Mesenchymal stem cell (in vitro differentiated cells and primary cell): ENCODE data around the gene ORC1.

Experiments
- DNase-seq: peaks from one replicate; pipeline ENCODE4 v3.0.0-alpha.2; 2013
- H2AFZ ChIP-seq: one replicate; pipeline ENCODE4 v1.6.1; 2013; ENCODE audit warnings: low read depth, mild to moderate bottlenecking, control low read depth, inconsistent platforms, low read length, moderate library complexity
- H2AK5ac ChIP-seq: 2 replicates; pipeline ENCODE4 v1.6.1; 2013; ENCODE audit warnings: low read length, moderate library complexity, mild to moderate bottlenecking, inconsistent platforms; ENCODE audit not compliant: severe bottlenecking
- H2BK120ac ChIP-seq: one replicate; pipeline ENCODE4 v1.6.1; 2013; ENCODE audit warnings: low read depth, mild to moderate bottlenecking, inconsistent platforms, low read length, moderate library complexity
- H2BK12ac ChIP-seq, 2 experiments: one replicate each; pipeline ENCODE4 v1.6.1; 2013; ENCODE audit warnings: inconsistent platforms in 2 of 2, low read length in 2 of 2, mild to moderate bottlenecking in 2 of 2, moderate library complexity in 2 of 2, control low read depth in 1 of 2
- H2BK15ac ChIP-seq: one replicate; pipeline ENCODE4 v1.6.1; 2013; ENCODE audit warnings: mild to moderate bottlenecking, low read depth, inconsistent platforms; ENCODE audit not compliant: poor library complexity, severe bottlenecking
- H2BK5ac ChIP-seq: 2 replicates; pipeline ENCODE4 v1.6.1; 2013; ENCODE audit warnings: low read depth, mild to moderate bottlenecking, low read length, control low read depth, inconsistent platforms; ENCODE audit not compliant: poor library complexity, severe bottlenecking
- H3K14ac ChIP-seq, 2 experiments: one replicate each; pipeline ENCODE4 v1.6.1; 2013; ENCODE audit warnings: inconsistent platforms in 2 of 2, low read length in 2 of 2, control low read depth in 1 of 2, mild to moderate bottlenecking in 1 of 2, moderate library complexity in 1 of 2
- H3K18ac ChIP-seq, 2 experiments: one replicate each; pipeline ENCODE4 v1.6.1; 2013; ENCODE audit warnings: inconsistent platforms in 2 of 2, low read length in 2 of 2, control low read depth in 1 of 2, low read depth in 1 of 2, mild to moderate bottlenecking in 1 of 2
- H3K23ac ChIP-seq, 2 experiments: one replicate each; pipeline ENCODE4 v1.6.1; 2013; ENCODE audit warnings: inconsistent platforms in 2 of 2, low read length in 2 of 2, mild to moderate bottlenecking in 2 of 2, moderate library complexity in 2 of 2, control low read depth in 1 of 2
- H3K27ac ChIP-seq: 2 replicates; pipeline ENCODE4 v1.5.1; 2013; ENCODE audit warnings: mild to moderate bottlenecking, moderate library complexity, low read length, control low read depth, inconsistent platforms; ENCODE audit not compliant: poor library complexity, severe bottlenecking
- H3K27me3 ChIP-seq, 2 experiments: 2 replicates each; pipeline versions ENCODE4 v1.6.1 to v1.7.0; 2013; ENCODE audit warnings: low read length in 2 of 2, mild to moderate bottlenecking in 2 of 2, moderate library complexity in 2 of 2, control low read depth in 1 of 2, inconsistent platforms in 1 of 2; ENCODE audit not compliant: control insufficient read depth in 1 of 2, insufficient read depth in 1 of 2
- H3K36me3 ChIP-seq, 2 experiments: 2 replicates each; pipeline versions ENCODE4 v1.6.1 to v1.7.0; 2013; ENCODE audit warnings: low read length in 2 of 2, control low read depth in 1 of 2, inconsistent platforms in 1 of 2, low read depth in 1 of 2, mild to moderate bottlenecking in 1 of 2; ENCODE audit not compliant: insufficient read depth in 2 of 2, control insufficient read depth in 1 of 2
- H3K4ac ChIP-seq, 2 experiments: one replicate each; pipeline ENCODE4 v1.6.1; 2013; ENCODE audit warnings: inconsistent platforms in 2 of 2, low read length in 2 of 2, mild to moderate bottlenecking in 2 of 2, moderate library complexity in 2 of 2, control low read depth in 1 of 2, low read depth in 1 of 2
- H3K4me1 ChIP-seq: 2 replicates; pipeline ENCODE4 v1.6.1; 2013; ENCODE audit warnings: low read depth, low read length, control low read depth; ENCODE audit not compliant: control insufficient read depth, insufficient read depth
- H3K4me2 ChIP-seq: 2 replicates; pipeline ENCODE4 v1.6.1; 2013; ENCODE audit warnings: low read length, mild to moderate bottlenecking, inconsistent platforms; ENCODE audit not compliant: poor library complexity, severe bottlenecking
- H3K4me3 ChIP-seq, 2 experiments: 2 replicates each; pipeline versions ENCODE4 v1.5.1 to v1.7.0; 2013; ENCODE audit warnings: low read length in 2 of 2, mild to moderate bottlenecking in 2 of 2, control low read depth in 1 of 2, low read depth in 1 of 2; ENCODE audit not compliant: insufficient read depth in 1 of 2
- H3K79me1 ChIP-seq: replicated peaks from 2 replicates; pipeline ENCODE4 v1.6.1; 2013; ENCODE audit warnings: mild to moderate bottlenecking, control low read depth, low read length, inconsistent platforms; ENCODE audit not compliant: poor library complexity, severe bottlenecking
- H3K9ac ChIP-seq: 2 replicates; pipeline ENCODE4 v1.7.0; 2013; ENCODE audit warnings: mild to moderate bottlenecking, low read length, moderate library complexity
- H3K9me3 ChIP-seq: 2 replicates; pipeline ENCODE4 v1.7.0; 2013; ENCODE audit warnings: mild to moderate bottlenecking, low read length; ENCODE audit not compliant: control insufficient read depth
- H4K8ac ChIP-seq: one replicate; pipeline ENCODE4 v1.6.1; 2013; ENCODE audit warnings: inconsistent platforms, mild to moderate bottlenecking, low read length, moderate library complexity
- H4K91ac ChIP-seq: one replicate; pipeline ENCODE4 v1.6.1; 2013; ENCODE audit warnings: mild to moderate bottlenecking, low read length, inconsistent platforms
- WGBS: methylation state at CpG from one replicate; pipeline ENCODE4 v1.1.7; 2013; ENCODE audit warnings: mixed read lengths; 5-methylcytosine and 5-hydroxymethylcytosine counted together

ORC1 gene

GRCh38 chr1:52435650-52436049, 31.4 kb upstream of the ORC1 start:
- WGBS, result 100% methylated on average over 1 of the region's 1 CpG
- Histone ChIP-seq H3K18ac (no peak overlapping the region), H2BK15ac (no peak overlapping the region), H3K79me1 (peaks cover 4% of the 10 kb centered on the region), H3K27me3 (no peaks in the 10 kb centered on the region), H2BK5ac (no peak overlapping the region), H4K91ac (no peak overlapping the region), H2BK120ac (no peak overlapping the region), H3K4me1 (no peaks in the 10 kb centered on the region), H3K4me3 (no peak overlapping the region), H3K14ac (no peak overlapping the region), H3K4me2 (no peak overlapping the region), H2BK12ac (no peak overlapping the region), H3K23ac (no peak overlapping the region), H3K4ac (no peak overlapping the region), H2AFZ (no peak overlapping the region), H3K9ac (no peak overlapping the region), H3K27ac (no peak overlapping the region), H3K36me3 (peaks cover 17 to 81% of the 10 kb centered on the region in 2 experiments), H4K8ac (no peak overlapping the region), H3K9me3 (no peaks in the 10 kb centered on the region), H2AK5ac (no peak overlapping the region)
- no peak for DNase-seq

GRCh38 chr1:52435211-52435610, 31.0 kb upstream of the ORC1 start:
- Histone ChIP-seq H3K27ac (no peak overlapping the region), H3K36me3 (peaks cover 19 to 80% of the 10 kb centered on the region in 2 experiments), H3K27me3 (no peaks in the 10 kb centered on the region), H2BK5ac (no peak overlapping the region), H2AK5ac (no peak overlapping the region), H3K79me1 (peaks cover 4% of the 10 kb centered on the region), H3K14ac (no peak overlapping the region), H3K4me1 (no peaks in the 10 kb centered on the region), H2BK12ac (no peak overlapping the region), H3K18ac (no peak overlapping the region), H3K23ac (no peak overlapping the region), H3K9me3 (no peaks in the 10 kb centered on the region), H4K8ac (no peak overlapping the region), H3K4me3 (no peak overlapping the region), H4K91ac (no peak overlapping the region), H2BK120ac (no peak overlapping the region), H3K9ac (no peak overlapping the region), H2BK15ac (no peak overlapping the region), H2AFZ (no peak overlapping the region), H3K4me2 (no peak overlapping the region), H3K4ac (no peak overlapping the region)
- no CpG with 5 or more reads among the region's 1 CpG for WGBS
- no peak for DNase-seq

GRCh38 chr1:52432807-52433206, 28.6 kb upstream of the ORC1 start:
- WGBS, result 99% methylated on average over 5 of the region's 8 CpGs
- no peak overlapping the region for H3K14ac ChIP-seq
- no peak overlapping the region for H3K4me3 ChIP-seq
- peaks cover 5% of the 10 kb centered on the region for H3K79me1 ChIP-seq
- no peaks in the 10 kb centered on the region for H3K9me3 ChIP-seq
- H3K36me3 ChIP-seq, result peaks cover 24 to 64% of the 10 kb centered on the region in 2 experiments
- no peak overlapping the region for H2BK12ac ChIP-seq
- H3K27ac ChIP-seq, result no peak overlapping the region
- no peaks in the 10 kb centered on the region for H3K4me1 ChIP-seq
- no peak for DNase-seq
- no peak overlapping the region for H3K18ac ChIP-seq
- H4K8ac ChIP-seq, result no peak overlapping the region
- H2AK5ac ChIP-seq, result no peak overlapping the region
- H3K9ac ChIP-seq, result no peak overlapping the region
- no peak overlapping the region for H2BK5ac ChIP-seq
- no peak overlapping the region for H2AFZ ChIP-seq
- H3K23ac ChIP-seq, result no peak overlapping the region
- no peak overlapping the region for H3K4me2 ChIP-seq
- no peak overlapping the region for H2BK15ac ChIP-seq
- H3K4ac ChIP-seq, result no peak overlapping the region
- no peaks in the 10 kb centered on the region for H3K27me3 ChIP-seq
- H2BK120ac ChIP-seq, result no peak overlapping the region
- H4K91ac ChIP-seq, result no peak overlapping the region

- Histone ChIP-seq H2AFZ (no peak overlapping the region), H3K9ac (no peak overlapping the region), H2BK12ac (no peak overlapping the region), H3K79me1 (peaks cover 8% of the 10 kb centered on the region), H3K4ac (no peak overlapping the region), H3K27ac (no peak overlapping the region), H3K18ac (no peak overlapping the region), H4K8ac (no peak overlapping the region), H2BK5ac (no peak overlapping the region), H3K27me3 (no peaks in the 10 kb centered on the region), H3K14ac (no peak overlapping the region), H3K23ac (no peak overlapping the region), H3K4me1 (no peaks in the 10 kb centered on the region), H3K36me3 (peaks cover 17 to 51% of the 10 kb centered on the region in 2 experiments), H3K4me3 (no peak overlapping the region), H4K91ac (no peak overlapping the region), H2AK5ac (no peak overlapping the region), H3K9me3 (no peaks in the 10 kb centered on the region), H3K4me2 (no peak overlapping the region), H2BK120ac (no peak overlapping the region), H2BK15ac (no peak overlapping the region)
- WGBS, result 100% methylated on average over 1 of the region's 1 CpG
- no peak for DNase-seq
These were observed 22.9 kb upstream of the ORC1 start for GRCh38 chr1:52427152-52427551.
